CD4-positive, alpha-beta T cell treated with Interleukin-10 for 1 hour (primary cell): ENCODE measurements around the gene SERGEF.

Experiments
- DNase-seq: peaks from one replicate; pipeline ENCODE4 v3.0.0-alpha.2; 2020

Gene SERGEF

DNA sequence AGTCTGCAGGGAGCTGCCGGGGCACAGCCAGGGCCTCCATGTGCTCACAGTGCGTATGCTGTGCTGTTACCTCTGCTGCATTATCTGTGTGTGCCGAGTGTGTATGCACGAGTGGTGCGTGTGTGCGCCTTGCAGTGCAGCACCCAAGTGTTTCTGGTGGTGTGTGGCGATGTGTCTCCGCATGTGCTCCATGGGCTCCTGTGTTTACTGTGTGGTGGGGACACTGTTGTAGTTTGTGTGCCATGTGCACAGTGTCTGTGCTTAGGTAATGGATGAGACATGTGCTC, 246.8 kb downstream of the SERGEF start:
- no peak for DNase-seq

DNA sequence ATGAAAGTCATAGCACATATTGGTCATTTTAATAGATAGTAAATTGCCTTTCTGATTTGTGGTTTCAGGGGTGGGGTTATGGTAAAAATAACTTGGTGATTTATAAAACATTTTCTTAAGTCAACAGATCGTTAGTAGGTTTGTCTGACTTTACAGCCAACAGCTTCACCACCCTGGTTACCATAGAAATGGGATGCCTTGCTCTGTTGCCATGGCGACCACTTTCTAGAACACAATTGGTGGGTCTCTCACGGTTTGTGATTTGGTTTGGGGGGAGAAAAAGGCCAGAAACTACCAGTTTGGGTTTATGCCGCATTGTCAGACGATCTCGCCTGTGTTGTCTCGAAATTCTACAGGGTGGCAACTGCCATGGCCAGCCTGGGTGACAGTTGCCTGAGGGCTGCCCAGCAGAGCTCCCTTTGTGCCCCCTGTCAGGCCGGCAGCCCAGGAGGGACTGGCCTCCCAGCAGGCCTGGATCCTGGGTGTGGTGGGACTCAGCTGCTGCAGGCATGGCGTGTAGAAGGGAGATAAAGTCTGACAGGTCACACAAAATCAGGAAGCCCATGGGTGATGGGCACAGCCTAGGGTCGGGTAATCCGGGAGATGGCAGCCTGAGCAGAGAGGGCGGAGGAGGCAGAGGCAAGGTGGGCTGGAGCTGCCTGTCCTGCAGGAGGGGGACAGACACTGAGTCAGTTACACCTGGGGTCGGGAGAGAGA, 247.3 kb downstream of the SERGEF start:
- DNase-seq = no peak

DNA sequence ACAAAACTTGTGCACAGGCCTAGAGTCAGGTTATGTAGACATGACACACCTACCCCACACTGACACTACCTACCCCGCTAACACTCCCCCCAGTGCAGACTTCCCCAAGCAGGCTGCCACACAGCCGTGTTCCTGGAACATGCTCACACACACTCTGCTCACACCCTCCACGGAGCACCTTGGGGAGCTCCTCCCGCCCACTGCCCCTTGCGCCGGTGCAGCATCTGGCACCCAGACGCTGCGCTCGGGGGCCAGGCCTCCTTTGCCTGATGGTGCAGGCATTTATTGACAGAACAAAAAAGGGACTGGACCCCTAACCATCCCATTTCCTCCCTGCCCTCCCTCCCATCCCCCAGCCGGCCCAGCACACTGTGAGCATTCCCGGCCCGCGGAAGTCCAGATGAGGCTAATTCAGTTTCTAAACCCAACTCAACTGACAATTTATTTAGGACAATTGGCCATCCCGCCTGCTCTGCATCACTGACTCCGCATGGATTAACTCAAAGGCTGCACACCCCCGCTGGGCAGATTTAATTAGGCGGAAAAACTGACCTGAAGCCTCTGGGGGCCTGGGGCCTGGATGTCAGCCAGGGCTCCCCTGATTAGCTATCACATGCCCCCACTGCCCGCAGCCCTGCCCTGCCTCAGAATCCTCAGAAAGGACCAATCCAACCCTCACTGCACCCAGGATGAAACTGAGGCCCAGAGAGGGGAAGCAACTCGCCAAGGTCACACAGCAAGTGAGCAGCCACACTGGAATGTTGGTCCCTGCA, 248.2 kb downstream of the SERGEF start:
- DNase-seq = no peak

DNA sequence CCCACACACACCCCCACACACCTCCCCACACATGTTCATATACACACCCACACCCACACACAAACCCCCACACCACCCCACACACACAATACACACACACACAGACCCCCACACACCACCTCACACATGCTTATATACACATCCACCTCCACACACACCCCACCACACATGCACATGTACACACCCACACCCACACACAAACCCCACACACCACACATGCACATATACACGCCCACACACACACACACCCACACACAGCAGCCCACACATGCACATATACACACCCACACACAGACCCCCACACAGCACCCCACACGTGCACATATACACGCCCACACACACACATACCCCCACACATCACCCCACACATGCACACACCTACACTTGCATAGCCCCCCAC, 249.1 kb downstream of the SERGEF start:
- DNase-seq = no peak

DNA sequence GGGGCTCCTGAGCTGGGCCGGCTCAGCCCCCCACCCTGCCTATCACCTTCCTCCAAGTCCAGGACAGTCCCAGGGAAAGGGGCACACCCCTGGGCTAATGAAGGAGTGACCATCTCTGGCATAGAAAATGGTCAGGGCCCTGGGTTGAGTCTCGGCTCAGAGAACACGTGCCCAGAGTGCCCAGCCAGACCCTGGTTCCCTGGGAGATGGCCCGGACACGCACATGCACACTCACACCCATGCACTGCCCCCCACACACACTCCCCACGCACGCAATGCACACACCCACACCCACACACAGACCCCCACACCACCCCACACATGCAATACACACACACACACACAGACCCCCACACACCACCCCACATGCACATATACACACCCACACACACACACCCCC, 249.6 kb downstream of the SERGEF start:
- DNase-seq = no peak

DNA sequence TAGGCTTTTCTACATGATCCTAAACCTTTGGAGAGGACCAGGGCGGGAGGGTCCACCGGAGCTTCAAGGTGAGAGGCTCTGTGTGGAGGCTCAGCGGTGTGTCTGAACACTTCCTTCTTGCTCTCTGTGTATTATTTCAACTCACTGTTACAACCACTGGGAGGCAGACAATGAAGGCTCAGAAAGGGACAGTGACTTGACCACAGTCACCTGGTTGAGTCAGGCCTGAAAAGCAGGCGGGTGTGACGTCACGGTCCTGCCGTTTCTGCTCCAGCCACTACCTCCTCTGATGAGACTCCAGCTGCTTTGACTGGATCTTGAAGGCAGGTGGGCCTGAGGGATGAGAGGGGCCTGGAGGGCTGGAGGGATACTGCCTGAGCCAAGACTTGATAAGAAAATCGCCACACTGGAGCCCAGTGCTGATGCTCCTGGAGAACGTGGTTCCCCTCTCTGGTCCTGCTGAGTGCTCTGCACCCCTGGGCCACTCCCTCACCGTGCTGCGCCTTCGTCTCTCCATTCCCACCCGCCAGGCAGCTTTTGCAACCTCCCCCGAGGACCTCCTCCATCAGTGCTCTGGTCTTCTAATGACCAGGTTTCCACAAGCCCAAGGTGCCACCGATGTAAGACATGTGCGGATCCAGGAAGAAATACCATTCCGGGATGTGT, 250.4 kb downstream of the SERGEF start:
- no peak for DNase-seq

DNA sequence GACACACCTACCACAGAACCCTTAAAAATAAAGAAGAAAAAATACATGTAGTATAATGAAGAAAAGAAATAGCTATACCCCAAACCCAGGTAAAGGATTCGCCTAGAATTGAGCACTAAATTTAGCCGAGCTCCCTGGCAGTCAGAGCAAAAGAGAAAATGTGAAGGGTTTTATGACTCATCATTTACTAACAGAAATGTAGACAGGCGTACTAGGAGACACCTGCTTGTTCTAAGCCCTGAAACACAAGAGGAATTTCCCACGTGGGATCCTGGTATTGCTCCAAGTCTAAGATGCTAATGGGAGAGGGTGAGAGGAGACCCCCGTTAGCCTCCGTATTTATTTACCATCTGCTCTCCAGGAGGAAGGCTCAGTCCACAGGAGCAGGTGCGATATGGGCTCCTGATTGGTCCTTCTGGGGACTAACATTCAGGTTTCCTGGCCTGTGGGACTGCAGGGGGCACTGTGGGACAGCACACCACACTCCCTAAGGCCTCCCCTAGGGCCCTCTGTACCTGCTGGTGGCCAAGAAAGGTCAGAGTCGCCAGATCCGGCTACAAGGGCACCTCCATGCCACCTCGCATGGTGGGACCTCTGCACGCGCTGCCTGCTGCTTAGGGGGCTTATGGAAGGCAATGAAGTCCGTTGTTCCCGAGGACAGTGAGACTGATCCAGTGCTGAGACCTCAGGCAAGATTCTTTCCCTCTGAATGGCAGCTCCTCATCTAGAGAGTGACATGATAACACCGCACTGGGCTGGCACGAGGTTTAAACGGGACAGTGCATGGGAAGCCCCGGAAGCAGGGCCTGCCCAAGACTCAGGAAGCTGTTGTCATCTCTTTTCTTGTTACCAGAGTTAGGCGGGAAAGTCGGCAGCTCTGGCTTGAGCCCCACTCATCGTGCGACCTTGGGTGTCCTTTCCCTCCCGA, 252.5 kb downstream of the SERGEF start:
- DNase-seq = peak; percentile 3

DNA sequence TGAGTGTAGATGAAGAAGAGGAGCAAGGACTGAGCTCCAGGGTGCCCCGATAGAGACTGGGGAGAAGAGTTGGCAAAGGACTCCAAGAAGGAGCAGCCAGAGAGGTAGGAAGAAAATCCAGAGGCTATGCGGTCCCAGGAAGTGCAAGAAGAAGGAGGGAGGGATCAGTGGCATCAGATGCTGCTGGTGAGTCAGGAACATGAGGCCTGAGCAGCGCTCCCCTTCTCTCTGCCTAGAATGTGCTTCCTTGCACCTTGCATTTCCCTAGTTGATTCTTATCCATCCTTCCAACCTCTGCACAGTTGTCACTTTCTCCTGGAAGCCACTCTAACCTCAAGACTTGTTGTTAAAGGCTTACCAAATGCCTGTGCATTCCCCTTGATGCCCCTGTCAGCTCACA, 257.0 kb downstream of the SERGEF start:
- no peak for DNase-seq

DNA sequence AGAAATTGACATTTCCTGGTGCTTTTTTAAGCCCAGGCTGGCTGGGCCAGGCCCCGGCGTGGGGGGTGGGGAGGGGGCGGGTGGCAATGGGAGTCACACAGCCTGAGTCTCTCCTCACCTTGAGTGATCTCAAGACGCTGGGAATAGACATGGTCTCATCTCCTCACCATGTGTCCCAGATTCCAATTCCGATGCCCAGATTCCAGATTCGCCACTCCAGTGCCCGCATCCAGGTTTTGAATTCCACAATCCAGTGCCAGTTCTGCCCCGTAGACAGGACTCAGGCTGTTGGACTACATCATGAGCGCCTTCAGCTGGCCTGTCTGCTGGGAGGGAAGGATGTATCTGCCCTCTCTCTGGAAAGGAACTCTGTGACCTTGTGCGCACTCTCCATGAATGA, 259.2 kb downstream of the SERGEF start:
- no peak for DNase-seq

DNA sequence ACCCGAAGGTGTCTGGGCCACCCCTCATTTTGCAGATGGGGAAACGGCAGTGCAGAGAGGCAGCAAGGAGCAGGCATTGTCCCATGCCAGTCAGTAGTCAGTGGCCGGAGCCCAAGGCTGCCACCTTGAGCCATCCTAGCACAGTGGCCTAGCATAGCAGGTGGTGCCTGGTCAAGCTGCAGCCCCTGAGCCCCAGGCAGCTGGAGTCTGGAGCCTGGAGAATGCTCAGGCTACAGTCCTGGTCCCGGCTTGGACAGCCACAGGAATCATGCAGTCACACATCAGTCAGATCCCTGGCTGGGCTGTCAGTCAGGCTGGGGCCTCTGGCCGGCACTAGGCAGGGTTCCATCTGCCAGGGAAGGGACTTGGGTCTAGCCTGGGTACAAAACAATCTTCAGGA, 259.7 kb downstream of the SERGEF start:
- no peak for DNase-seq

DNA sequence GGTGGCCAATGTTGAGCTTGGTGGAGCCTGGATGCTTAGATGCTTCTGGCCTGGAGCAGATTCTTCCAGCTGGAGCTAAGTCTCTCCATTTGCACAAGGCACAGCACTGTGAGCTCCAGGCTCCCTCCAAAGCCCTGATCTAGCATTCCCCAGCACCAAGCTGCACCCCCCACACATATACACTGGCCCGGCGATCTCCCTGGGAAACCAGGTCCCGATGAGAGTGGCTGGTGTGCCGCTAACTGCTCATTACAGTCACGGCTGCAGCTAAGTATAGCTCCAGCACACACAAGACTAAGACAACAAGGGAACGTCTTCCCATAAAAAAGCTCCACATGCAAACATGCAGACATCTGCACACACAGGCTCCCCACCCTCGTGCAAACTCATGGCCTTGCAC, 260.7 kb downstream of the SERGEF start:
- DNase-seq = no peak

DNA sequence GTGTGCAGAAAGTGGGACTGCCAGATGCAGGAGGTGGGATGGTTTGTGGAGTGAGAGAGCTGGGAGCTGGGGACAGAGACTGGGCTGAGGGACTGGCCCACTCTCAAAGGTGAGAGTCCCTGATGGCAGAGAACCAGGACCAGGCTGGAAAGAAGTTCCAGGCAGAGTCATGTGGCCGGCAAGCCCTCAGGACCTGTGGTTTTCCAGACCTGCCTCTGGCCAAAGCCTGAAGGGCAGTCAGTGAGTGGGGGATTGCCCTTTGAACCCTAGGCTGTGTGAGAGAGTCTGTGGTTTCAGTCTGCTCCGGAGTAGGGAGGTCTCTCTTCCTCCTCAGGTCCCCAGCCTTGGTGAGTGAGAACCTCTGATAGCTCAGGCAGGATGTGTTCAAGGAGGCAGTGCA, 261.3 kb downstream of the SERGEF start:
- DNase-seq = no peak

DNA sequence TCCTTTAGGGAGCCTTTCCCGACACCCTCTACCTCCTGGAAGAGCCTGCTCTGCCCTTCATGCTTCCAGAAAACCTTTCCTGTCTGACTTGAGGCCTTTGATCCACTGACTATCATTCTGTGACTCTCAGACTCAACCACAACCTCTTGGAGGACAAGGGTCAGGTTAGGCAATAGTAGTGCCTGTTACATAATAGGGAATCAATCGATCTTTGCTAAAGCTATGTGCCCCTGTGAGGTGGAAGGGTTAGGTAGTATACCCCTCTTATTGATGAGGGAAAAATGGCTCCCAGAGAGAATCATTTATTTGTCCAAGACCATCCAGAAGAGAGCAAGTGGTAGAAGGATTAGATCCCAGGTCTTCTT, 262.1 kb downstream of the SERGEF start:
- no peak for DNase-seq

DNA sequence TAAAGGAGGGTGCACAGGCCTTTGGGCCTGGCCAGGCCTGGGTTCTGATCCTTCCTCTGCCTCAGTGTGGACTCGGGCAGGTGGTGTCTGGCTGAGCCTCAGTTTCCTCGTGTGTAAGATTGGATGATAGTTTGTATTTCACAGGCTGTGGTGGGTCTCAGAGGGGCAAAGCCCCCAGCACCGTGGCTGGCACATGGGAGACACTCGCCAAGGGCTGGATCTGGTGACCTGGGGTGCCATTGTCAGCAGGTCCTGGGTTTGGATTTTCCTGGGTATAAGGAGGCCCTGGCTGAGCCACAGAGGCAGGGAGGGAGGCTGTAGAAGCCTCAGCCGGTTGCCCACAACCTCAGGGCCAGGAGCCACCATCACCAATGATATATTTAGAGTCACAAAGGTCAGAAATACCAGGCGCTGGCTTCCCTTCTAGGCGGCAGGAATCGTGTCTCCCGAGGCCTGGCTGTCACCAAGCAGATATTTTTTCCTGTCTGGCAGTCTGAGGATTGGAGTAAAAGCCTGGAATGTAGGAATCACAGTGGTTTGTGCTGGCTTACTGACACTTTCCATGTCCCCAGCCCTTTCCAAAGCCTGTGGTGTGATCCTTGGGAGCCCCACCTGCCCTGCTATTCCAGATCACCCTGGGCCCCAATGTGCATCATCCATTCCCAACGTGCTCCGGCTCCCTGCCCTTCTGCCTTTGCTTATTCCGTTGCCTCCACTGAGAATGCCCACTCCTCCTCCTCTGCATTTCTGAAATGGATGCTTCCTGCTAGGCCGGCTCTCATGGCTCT, 262.6 kb downstream of the SERGEF start:
- no peak for DNase-seq

DNA sequence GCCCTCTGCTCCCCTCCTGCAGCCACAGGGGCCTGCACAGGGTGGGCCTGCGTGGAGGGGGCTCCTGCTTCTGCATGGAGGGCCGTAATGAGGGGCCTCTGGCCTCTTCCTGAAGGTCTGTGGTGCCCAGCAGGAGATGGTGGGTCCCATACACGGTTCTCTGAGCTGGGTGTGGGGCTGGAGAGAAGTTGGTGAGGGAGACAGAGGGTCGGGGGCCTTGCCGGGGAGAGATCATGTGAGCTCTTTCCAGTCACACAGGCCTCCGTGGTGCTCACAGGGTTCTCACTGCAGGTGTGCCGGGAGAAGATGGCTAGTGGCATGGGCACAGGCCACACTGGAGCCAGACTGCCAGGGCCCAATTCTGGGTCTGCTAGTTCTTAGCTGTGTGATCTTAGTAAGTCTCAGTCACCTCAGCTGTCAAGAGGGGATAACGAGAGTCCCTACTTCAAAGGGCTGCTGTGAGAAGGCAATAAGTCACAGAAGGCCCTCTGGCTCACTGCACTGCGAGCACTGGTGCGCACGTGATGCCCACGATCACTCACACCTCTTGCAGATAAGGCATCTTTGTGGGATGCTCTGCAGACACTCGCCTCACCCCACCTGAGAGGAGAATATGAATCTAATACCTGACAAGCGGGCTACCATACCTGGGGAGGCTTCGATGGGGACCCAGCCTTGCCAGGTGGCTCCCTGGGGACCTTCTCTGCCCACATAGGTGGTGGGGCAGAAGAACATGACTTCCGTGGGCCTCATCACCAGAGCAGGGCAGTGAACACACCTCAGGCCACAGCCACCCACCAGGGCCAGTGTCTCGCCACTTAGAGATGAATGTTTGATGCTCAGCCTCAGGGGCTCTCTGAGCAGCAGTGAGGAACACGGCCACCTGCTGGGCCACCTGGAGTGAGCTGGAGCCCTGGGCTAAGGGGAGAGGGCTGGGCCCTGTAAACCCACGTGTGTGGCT, 263.8 kb downstream of the SERGEF start:
- no peak for DNase-seq

DNA sequence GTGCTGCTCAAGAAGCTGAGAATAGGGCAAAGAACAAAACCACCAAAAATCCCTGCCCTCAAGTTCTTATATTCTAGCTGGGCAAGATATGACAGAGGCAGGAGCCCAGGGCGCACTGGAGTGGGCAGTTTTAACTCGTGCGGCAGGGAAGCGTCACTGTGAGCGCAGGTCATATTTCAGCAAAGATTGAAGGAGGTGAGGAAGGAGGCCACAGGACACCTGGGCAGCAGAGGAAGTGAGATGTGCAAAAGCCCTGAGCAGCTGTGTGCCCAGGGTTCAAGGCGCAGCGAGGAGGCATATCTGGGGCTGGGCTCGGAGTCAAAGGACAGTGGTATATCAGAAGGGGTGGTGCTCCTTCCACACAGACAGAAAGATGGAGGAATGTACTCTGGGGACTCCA, 264.8 kb downstream of the SERGEF start:
- no peak for DNase-seq

DNA sequence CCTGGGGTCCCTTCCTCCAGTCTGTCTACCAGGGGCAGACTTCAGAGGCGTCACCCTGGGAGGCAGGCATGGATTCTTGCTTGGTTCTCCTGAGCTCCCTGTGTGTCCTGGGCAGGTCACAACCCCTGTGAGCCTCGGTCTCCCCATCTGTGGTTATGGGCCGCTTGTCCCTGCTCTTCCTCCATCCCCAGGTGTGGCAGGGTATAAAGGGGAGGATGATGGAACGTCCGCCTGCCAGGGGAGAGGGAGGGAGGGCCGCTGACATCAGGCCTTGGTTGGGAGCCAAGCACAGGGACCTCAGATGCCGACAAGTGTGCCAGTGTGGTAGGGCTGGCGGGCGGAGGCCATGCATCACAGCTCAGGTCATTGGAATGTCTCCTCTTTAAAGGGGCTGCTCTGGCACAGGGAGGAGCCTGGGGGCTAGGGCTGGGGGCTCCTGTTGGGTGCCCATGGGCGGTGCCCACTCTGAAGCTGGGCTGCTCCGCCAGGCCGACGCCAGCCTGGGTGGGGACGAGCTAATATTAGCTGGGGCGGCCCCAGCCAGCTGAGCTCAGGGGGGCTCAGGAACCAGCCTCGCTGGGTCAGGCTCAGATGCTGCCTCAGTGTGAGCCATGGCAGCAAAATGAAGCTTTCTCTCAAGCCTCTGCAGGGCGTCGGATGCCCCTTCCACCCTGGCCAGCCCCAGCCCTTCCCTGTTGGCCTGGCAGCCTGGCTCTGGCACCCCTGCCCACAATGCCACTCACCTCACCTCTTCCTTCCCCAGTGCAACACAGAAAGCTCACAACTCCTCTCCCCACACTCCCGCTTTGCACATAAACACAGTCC, 265.5 kb downstream of the SERGEF start:
- no peak for DNase-seq

DNA sequence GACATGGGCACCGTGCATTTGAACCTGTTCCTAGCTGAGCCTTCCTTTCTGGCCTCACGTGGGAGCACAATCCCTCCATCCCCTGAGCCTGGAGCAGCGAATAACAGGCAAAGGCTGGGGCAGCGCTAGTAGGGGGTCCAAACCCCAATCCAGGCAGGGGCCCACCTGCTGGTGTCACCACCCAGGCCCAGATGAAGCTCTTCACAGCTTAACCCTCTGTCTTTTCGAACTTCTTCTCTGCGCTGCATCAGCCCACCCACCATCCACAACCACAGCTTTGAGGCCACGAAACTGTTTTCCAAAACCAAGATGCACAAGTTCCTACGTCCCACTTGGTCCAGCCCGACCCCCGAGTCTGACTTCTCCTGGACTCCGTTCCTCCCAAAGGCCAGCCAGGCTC, 266.8 kb downstream of the SERGEF start:
- no peak for DNase-seq

DNA sequence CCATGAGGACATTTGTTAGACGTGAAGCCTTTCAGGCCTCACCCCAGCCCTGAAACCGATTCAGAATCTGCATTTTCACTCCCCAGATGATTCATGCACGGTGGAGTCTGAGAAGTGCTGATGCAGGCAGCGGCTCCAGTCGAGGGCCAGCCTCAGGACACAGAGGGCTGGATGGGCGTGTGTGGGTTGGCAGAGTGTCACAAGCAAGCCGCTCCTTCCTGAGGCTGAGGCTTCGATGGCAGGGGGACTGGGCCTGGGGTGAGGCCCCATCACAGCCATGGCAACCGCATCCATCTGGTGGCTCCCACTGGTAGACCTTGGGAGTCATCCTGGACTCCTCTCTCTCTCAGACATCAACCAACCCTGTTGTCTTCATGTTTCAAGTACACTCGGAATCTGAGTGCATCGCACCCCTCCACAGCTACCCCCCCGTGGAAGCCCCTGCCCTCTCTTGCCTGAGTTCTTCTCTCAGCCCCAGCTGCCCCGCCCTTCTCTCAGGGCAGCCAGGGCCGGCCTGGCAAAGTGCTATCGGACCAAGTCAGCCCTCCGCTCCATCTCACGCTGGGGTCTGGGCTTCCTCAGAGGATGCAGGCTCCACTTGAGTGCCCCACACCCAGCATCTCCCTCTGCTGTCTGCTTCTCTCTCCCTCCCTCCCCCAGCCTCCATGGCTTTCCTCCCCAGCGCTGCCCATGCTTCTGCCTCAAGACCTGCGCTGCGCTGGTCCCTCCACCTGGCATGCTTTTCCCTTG, 267.6 kb downstream of the SERGEF start:
- DNase-seq = no peak
